Karpas-422 (cell line): ENCODE data around the gene MED17. TPM values are rescaled to one million over a fixed set of nuclear protein-coding genes. Genes with fewer than 3 reads are reported as not detected.

Experiments
- DNase-seq: peaks from one replicate; pipeline ENCODE4 v3.0.0-alpha.2; 2015
- H2AFZ ChIP-seq: fragments of 200-600 bp; sonication (generic); 2 replicates; pipeline ENCODE4 v1.6.1; 2014; ENCODE audit warnings: antibody characterized with exemption, low read length, mixed read lengths
- H3K27ac ChIP-seq: fragments of 200-600 bp; sonication (generic); 2 replicates; pipeline ENCODE4 v1.5.1; 2014; ENCODE audit warnings: mild to moderate bottlenecking, low read length, moderate library complexity
- H3K27me3 ChIP-seq: fragments of 200-600 bp; sonication (generic); 2 replicates; pipeline ENCODE4 v1.6.1; 2014; ENCODE audit warnings: low read length, mixed read lengths
- H3K36me3 ChIP-seq: fragments of 200-600 bp; sonication (generic); 2 replicates; pipeline ENCODE4 v1.6.1; 2014; ENCODE audit warnings: low read length, mixed read lengths; ENCODE audit not compliant: insufficient read depth
- H3K4me1 ChIP-seq: fragments of 200-600 bp; sonication (generic); 2 replicates; pipeline ENCODE4 v1.6.1; 2014; ENCODE audit warnings: mild to moderate bottlenecking, low read length, mixed read lengths
- H3K4me2 ChIP-seq: fragments of 200-600 bp; sonication (generic); 2 replicates; pipeline ENCODE4 v1.6.1; 2014; ENCODE audit warnings: low read length, low read depth, mild to moderate bottlenecking; ENCODE audit not compliant: poor library complexity, severe bottlenecking
- H3K4me3 ChIP-seq: fragments of 200-600 bp; sonication (generic); 2 replicates; pipeline ENCODE4 v1.5.1; 2014; ENCODE audit warnings: mild to moderate bottlenecking, antibody characterized with exemption, low read length, mixed read lengths
- H3K79me2 ChIP-seq: fragments of 200-600 bp; sonication (generic); 2 replicates; pipeline ENCODE4 v1.6.1; 2014; ENCODE audit warnings: mild to moderate bottlenecking, low read length, mixed read lengths
- H3K9ac ChIP-seq: fragments of 200-600 bp; sonication (generic); 2 replicates; pipeline ENCODE4 v1.6.0; 2014; ENCODE audit warnings: low read length
- H3K9me2 ChIP-seq: fragments of 200-600 bp; sonication (generic), shearing (Covaris generic); replicated peaks from 2 replicates; pipeline ENCODE4 v1.6.0; 2014; ENCODE audit warnings: mild to moderate bottlenecking, low read length, moderate library complexity; ENCODE audit not compliant: insufficient read depth
- H3K9me3 ChIP-seq: fragments of 300-700, 200-600 bp; sonication (generic); 2 replicates; pipeline ENCODE4 v1.6.1; 2014; ENCODE audit warnings: low read length, mixed read lengths
- H4K20me1 ChIP-seq: fragments of 200-600 bp; sonication (generic); 2 replicates; pipeline ENCODE4 v1.6.1; 2014; ENCODE audit warnings: mild to moderate bottlenecking, antibody characterized with exemption, low read length, low read depth; ENCODE audit not compliant: insufficient read depth
- total RNA-seq: library from RNA; depleted of rRNA; stranded (reverse); fragments of >200 nt; shearing (Covaris generic); gene quantifications from 2 replicates; pipeline ENCODE4 v1.2.3, GENCODE V29; 2014; ENCODE audit warnings: low replicate concordance

The MED17 gene
- total RNA-seq, 1 experiment from 2014 or later = 77.4 TPM

- Histone ChIP-seq H3K9ac (no peak overlapping the region), H3K9me2 (no peaks in the 10 kb centered on the region), H4K20me1 (peaks cover 31% of the 10 kb centered on the region), H3K4me1 (no peaks in the 10 kb centered on the region), H3K27me3 (no peaks in the 10 kb centered on the region), H3K36me3 (peaks cover 80% of the 10 kb centered on the region), H3K9me3 (no peaks in the 10 kb centered on the region), H3K4me2 (no peak overlapping the region), H3K4me3 (no peak overlapping the region), H3K27ac (no peak overlapping the region), H3K79me2 (peaks cover 36% of the 10 kb centered on the region), H2AFZ (no peak overlapping the region)
- no peak for DNase-seq
Measured at GRCh38 chr11:93807980-93808379, 23.9 kb downstream of the MED17 start.

- no peak overlapping the region for H2AFZ ChIP-seq
- H3K27me3 ChIP-seq = no peaks in the 10 kb centered on the region
- no peak overlapping the region for H3K9ac ChIP-seq
- 0 out of 2 replicates have a peak, but pooled peaks cover 3% of the 10 kb centered on the region for H3K79me2 ChIP-seq
- no peak overlapping the region for H3K4me3 ChIP-seq
- H3K4me2 ChIP-seq = no peak overlapping the region
- H3K9me2 ChIP-seq = no peaks in the 10 kb centered on the region
- DNase-seq = no peak
- peaks cover 11% of the 10 kb centered on the region for H4K20me1 ChIP-seq
- H3K9me3 ChIP-seq = no peaks in the 10 kb centered on the region
- H3K27ac ChIP-seq = no peak overlapping the region
- H3K36me3 ChIP-seq = peaks cover 61% of the 10 kb centered on the region
- no peaks in the 10 kb centered on the region for H3K4me1 ChIP-seq
Measured at GRCh38 chr11:93813974-93814373, 29.9 kb downstream of the MED17 start.

- Histone ChIP-seq H3K36me3 (peaks cover 52% of the 10 kb centered on the region), H3K4me2 (no peak overlapping the region), H3K9me2 (no peaks in the 10 kb centered on the region), H3K79me2 (0 out of 2 replicates have a peak, but pooled peaks cover 3% of the 10 kb centered on the region), H3K4me3 (no peak overlapping the region), H4K20me1 (peaks cover 4% of the 10 kb centered on the region; the same call in 1 of the 2 replicates), H2AFZ (no peak overlapping the region), H3K4me1 (no peaks in the 10 kb centered on the region), H3K27me3 (no peaks in the 10 kb centered on the region), H3K9me3 (no peaks in the 10 kb centered on the region), H3K9ac (no peak overlapping the region), H3K27ac (no peak overlapping the region)
- no peak for DNase-seq
Measured at GRCh38 chr11:93814966-93815633, 31.0 kb downstream of the MED17 start.

GRCh38 chr11:93817426-93818348 is 33.6 kb downstream of the MED17 start:
- no peaks in the 10 kb centered on the region for H3K27me3 ChIP-seq
- no peak overlapping the region for H2AFZ ChIP-seq
- H3K36me3 ChIP-seq = peaks cover 29% of the 10 kb centered on the region
- H3K9me3 ChIP-seq = no peaks in the 10 kb centered on the region
- peaks cover 4% of the 10 kb centered on the region; the same call in 1 of the 2 replicates for H4K20me1 ChIP-seq
- no peak for DNase-seq
- H3K27ac ChIP-seq = no peak overlapping the region
- no peaks in the 10 kb centered on the region for H3K9me2 ChIP-seq
- no peak overlapping the region for H3K4me2 ChIP-seq
- H3K9ac ChIP-seq = no peak overlapping the region
- H3K79me2 ChIP-seq = no peaks in the 10 kb centered on the region
- no peak overlapping the region for H3K4me3 ChIP-seq
- H3K4me1 ChIP-seq = no peaks in the 10 kb centered on the region

- Histone ChIP-seq H2AFZ (no peak overlapping the region), H3K4me3 (no peak overlapping the region), H4K20me1 (peaks cover 4% of the 10 kb centered on the region; the same call in 1 of the 2 replicates), H3K9ac (no peak overlapping the region), H3K27me3 (no peaks in the 10 kb centered on the region), H3K4me1 (no peaks in the 10 kb centered on the region), H3K36me3 (0 out of 2 replicates have a peak, but pooled peaks cover 5% of the 10 kb centered on the region), H3K27ac (no peak overlapping the region), H3K79me2 (no peaks in the 10 kb centered on the region), H3K4me2 (no peak overlapping the region), H3K9me2 (no peaks in the 10 kb centered on the region), H3K9me3 (no peaks in the 10 kb centered on the region)
- DNase-seq = no peak
Measured at GRCh38 chr11:93819966-93820695, 36.0 kb downstream of the MED17 start.

- Histone ChIP-seq H3K9ac (no peak overlapping the region), H3K27ac (no peak overlapping the region), H3K9me3 (no peaks in the 10 kb centered on the region), H3K4me3 (no peak overlapping the region), H3K4me1 (no peaks in the 10 kb centered on the region), H3K27me3 (no peaks in the 10 kb centered on the region), H4K20me1 (no peaks in the 10 kb centered on the region), H3K36me3 (no peaks in the 10 kb centered on the region), H2AFZ (no peak overlapping the region), H3K4me2 (no peak overlapping the region), H3K79me2 (no peaks in the 10 kb centered on the region), H3K9me2 (no peaks in the 10 kb centered on the region)
- DNase-seq = no peak
Measured at GRCh38 chr11:93820847-93821246, 36.8 kb downstream of the MED17 start.

- no peaks in the 10 kb centered on the region for H3K4me1 ChIP-seq
- no peak overlapping the region for H2AFZ ChIP-seq
- no peaks in the 10 kb centered on the region for H3K36me3 ChIP-seq
- no peak overlapping the region for H3K27ac ChIP-seq
- no peaks in the 10 kb centered on the region for H4K20me1 ChIP-seq
- H3K4me2 ChIP-seq = no peak overlapping the region
- no peak overlapping the region for H3K9ac ChIP-seq
- no peaks in the 10 kb centered on the region for H3K27me3 ChIP-seq
- H3K9me2 ChIP-seq = no peaks in the 10 kb centered on the region
- H3K9me3 ChIP-seq = no peaks in the 10 kb centered on the region
- no peaks in the 10 kb centered on the region for H3K79me2 ChIP-seq
- H3K4me3 ChIP-seq = no peak overlapping the region
- no peak for DNase-seq
Measured at GRCh38 chr11:93821617-93822016, 37.5 kb downstream of the MED17 start.

- DNase-seq = no peak
- no peak overlapping the region for H3K4me3 ChIP-seq
- H2AFZ ChIP-seq = no peak overlapping the region
- H3K27me3 ChIP-seq = no peaks in the 10 kb centered on the region
- H3K79me2 ChIP-seq = no peaks in the 10 kb centered on the region
- no peak overlapping the region for H3K4me2 ChIP-seq
- H4K20me1 ChIP-seq = no peaks in the 10 kb centered on the region
- H3K9ac ChIP-seq = no peak overlapping the region
- H3K9me3 ChIP-seq = no peaks in the 10 kb centered on the region
- H3K9me2 ChIP-seq = no peaks in the 10 kb centered on the region
- H3K4me1 ChIP-seq = no peaks in the 10 kb centered on the region
- no peak overlapping the region for H3K27ac ChIP-seq
- no peaks in the 10 kb centered on the region for H3K36me3 ChIP-seq
Measured at GRCh38 chr11:93822359-93822758, 38.3 kb downstream of the MED17 start.
